Hepatocyte (in vitro differentiated cells): ENCODE results near the gene LAMP2. TPM values are rescaled to one million over a fixed set of nuclear protein-coding genes. Genes with fewer than 3 reads are reported as not detected.
"Not testable (repeated sequence)": the region's sequence is repeated elsewhere in the genome, so short reads cannot be mapped to it uniquely, and the experiment has no call there.

Source experiments
- DNase-seq: peaks from one replicate; pipeline ENCODE4 v3.0.0-alpha.2; 2016; ENCODE audit warnings: low spot score
- H2AFZ ChIP-seq: fragments of 200-600 bp; sonication (generic); 2 replicates; pipeline ENCODE4 v1.6.0; 2016; ENCODE audit warnings: antibody characterized with exemption, mild to moderate bottlenecking
- H3K27ac ChIP-seq: fragments of 200-600 bp; sonication (generic); 2 replicates; pipeline ENCODE4 v1.5.1; 2016; ENCODE audit warnings: mild to moderate bottlenecking
- H3K27me3 ChIP-seq: fragments of 200-600 bp; sonication (generic); 2 replicates; pipeline ENCODE4 v1.6.1; 2016
- H3K36me3 ChIP-seq: fragments of 200-600 bp; sonication (generic); replicated peaks from 2 replicates; pipeline ENCODE4 v1.5.1; 2016; ENCODE audit warnings: low read depth; ENCODE audit not compliant: insufficient read depth
- H3K4me1 ChIP-seq: fragments of 200-600 bp; sonication (generic); 2 replicates; pipeline ENCODE4 v1.5.1; 2016; ENCODE audit warnings: mild to moderate bottlenecking, moderate library complexity; ENCODE audit not compliant: insufficient read depth
- H3K4me2 ChIP-seq: fragments of 200-600 bp; sonication (generic); 2 replicates; pipeline ENCODE4 v1.6.0; 2016
- H3K4me3 ChIP-seq: fragments of 200-600 bp; sonication (generic); 2 replicates; pipeline ENCODE4 v1.5.1; 2016; ENCODE audit warnings: mild to moderate bottlenecking
- H3K79me2 ChIP-seq: fragments of 200-600 bp; sonication (generic); 2 replicates; pipeline ENCODE4 v1.6.0; 2017; ENCODE audit warnings: mild to moderate bottlenecking
- H3K9me2 ChIP-seq: fragments of 200-600 bp; sonication (generic); replicated peaks from 2 replicates; pipeline ENCODE4 v1.6.0; 2017; ENCODE audit warnings: mild to moderate bottlenecking; ENCODE audit not compliant: insufficient read depth
- H3K9me3 ChIP-seq: fragments of 200-600 bp; sonication (generic); 2 replicates; pipeline ENCODE4 v1.5.1; 2016; ENCODE audit warnings: low read depth, mild to moderate bottlenecking
- H4K20me1 ChIP-seq: fragments of 200-600 bp; sonication (generic); 2 replicates; pipeline ENCODE4 v1.6.0; 2016; ENCODE audit warnings: mild to moderate bottlenecking; ENCODE audit not compliant: insufficient read depth, poor library complexity, severe bottlenecking
- CTCF ChIP-seq: fragments of 200-600 bp; sonication (generic); IDR thresholded peaks from 2 replicates; pipeline ENCODE4 v1.5.1; 2016; ENCODE audit warnings: antibody characterized with exemption, mild to moderate bottlenecking; ENCODE audit not compliant: poor library complexity
- EZH2 ChIP-seq: fragments of 200-600 bp; sonication (generic); IDR thresholded peaks from 2 replicates; pipeline ENCODE4 v1.6.1; 2016; ENCODE audit warnings: antibody characterized with exemption, mild to moderate bottlenecking, borderline replicate concordance
- EZH2phosphoT487 ChIP-seq: fragments of 200-600 bp; sonication (generic); IDR thresholded peaks from one replicate; pipeline ENCODE4 v1.6.1; 2018; ENCODE audit warnings: antibody characterized with exemption, mild to moderate bottlenecking, low read depth, moderate library complexity; ENCODE audit not compliant: unreplicated experiment, severe bottlenecking
- WGBS: methylation state at CpG from one replicate; pipeline ENCODE4 v1.1.6; 2016; ENCODE audit warnings: low lambda C conversion rate; ENCODE audit errors: missing lambda C conversion rate; 5-methylcytosine and 5-hydroxymethylcytosine counted together
- polyA plus RNA-seq: library from polyadenylated mRNA; unstranded; fragments of >200 nt; fragmentation: Nextera tagmentation; extraction: Ambion mirVana; gene quantifications from 2 replicates; pipeline ENCODE4 v1.2.1, GENCODE V29; 2016
- total RNA-seq: library from RNA; depleted of rRNA; stranded (reverse); fragments of >200 nt; gene quantifications from 2 replicates; pipeline ENCODE4 v1.2.3, GENCODE V29; 2014

Gene LAMP2
- total and polyA plus RNA-seq, 2 experiments from 2014 or later: 175 to 228 TPM

GRCh38 chrX:120477453-120477852 is 8.4 kb upstream of the LAMP2 start:
- Histone ChIP-seq H3K27ac (no peak overlapping the region), H3K9me3 (no peaks in the 10 kb centered on the region)
- 78% methylated on average over 3 of the region's 3 CpGs for WGBS

GRCh38 chrX:120476714-120477113 is 7.6 kb upstream of the LAMP2 start:
- Histone ChIP-seq H3K36me3 (no peaks in the 10 kb centered on the region), H3K27me3 (no peaks in the 10 kb centered on the region), H3K4me2 (no peak overlapping the region), H3K9me2 (no peaks in the 10 kb centered on the region), H3K4me1 (no peaks in the 10 kb centered on the region), H3K27ac (no peak overlapping the region), H2AFZ (no peak overlapping the region), H4K20me1 (no peaks in the 10 kb centered on the region), H3K79me2 (no peaks in the 10 kb centered on the region), H3K9me3 (no peaks in the 10 kb centered on the region), H3K4me3 (no peak overlapping the region)
- WGBS: 92% methylated on average over 2 of the region's 2 CpGs
- DNase-seq: no peak
- TF ChIP-seq EZH2 (no peak), CTCF (no peak), EZH2phosphoT487 (no peak)

More at GRCh38 chrX:120477453-120477852, 8.4 kb upstream of the LAMP2 start:
- no peaks in the 10 kb centered on the region for H4K20me1 ChIP-seq
- H3K4me3 ChIP-seq: no peak overlapping the region
- H2AFZ ChIP-seq: no peak overlapping the region
- no peaks in the 10 kb centered on the region for H3K4me1 ChIP-seq
- no peaks in the 10 kb centered on the region for H3K79me2 ChIP-seq
- H3K9me2 ChIP-seq: no peaks in the 10 kb centered on the region
- H3K36me3 ChIP-seq: no peaks in the 10 kb centered on the region
- no peak overlapping the region for H3K4me2 ChIP-seq
- no peak for DNase-seq
- no peaks in the 10 kb centered on the region for H3K27me3 ChIP-seq
- TF ChIP-seq CTCF (no peak), EZH2phosphoT487 (no peak), EZH2 (no peak)

DNA sequence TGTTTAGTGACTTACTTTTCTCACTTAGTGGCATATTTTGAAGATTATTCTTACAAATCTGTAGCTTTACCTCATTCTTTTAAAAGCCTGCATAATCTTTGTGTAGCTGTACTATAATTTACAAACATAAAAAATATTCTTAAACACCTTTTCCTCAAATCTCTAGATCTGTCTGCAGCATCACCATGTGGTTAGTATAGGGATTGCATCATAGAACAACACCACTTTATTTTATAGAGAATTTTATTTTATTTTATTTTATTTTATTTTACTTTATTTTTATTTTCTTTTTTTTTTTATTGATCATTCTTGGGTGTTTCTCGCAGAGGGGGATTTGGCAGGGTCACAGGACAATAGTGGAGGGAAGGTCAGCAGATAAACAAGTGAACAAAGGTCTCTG is 6.4 kb upstream of the LAMP2 start:
- peak; percentile 58 for TF ChIP-seq CTCF

DNA sequence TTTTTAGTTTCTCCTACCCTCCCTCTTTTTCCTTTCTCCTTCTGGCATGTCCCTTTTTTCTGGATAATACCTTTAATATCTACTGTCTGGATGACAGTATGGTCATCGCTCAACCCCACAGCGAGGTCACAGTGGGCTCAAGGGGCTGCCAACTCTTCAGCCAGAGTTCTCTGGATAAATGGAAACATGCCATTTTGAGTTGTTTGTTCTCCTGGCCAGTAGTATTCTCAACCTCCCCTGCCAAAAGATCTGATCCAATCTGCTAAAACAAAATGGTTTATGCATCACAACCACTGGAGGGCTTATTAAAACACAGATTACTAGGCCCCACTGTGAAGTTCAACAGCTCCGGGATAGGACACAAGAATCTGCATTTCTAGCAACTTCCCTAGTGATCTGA is 5.0 kb upstream of the LAMP2 start:
- no peaks in the 10 kb centered on the region for H3K79me2 ChIP-seq
- H3K4me3 ChIP-seq: no peak overlapping the region
- no peak overlapping the region for H2AFZ ChIP-seq
- H3K9me3 ChIP-seq: no peaks in the 10 kb centered on the region
- H3K36me3 ChIP-seq: no peaks in the 10 kb centered on the region
- H3K4me1 ChIP-seq: no peaks in the 10 kb centered on the region
- no peaks in the 10 kb centered on the region for H3K27me3 ChIP-seq
- H3K4me2 ChIP-seq: no peak overlapping the region
- DNase-seq: no peak
- no peaks in the 10 kb centered on the region for H4K20me1 ChIP-seq
- H3K9me2 ChIP-seq: no peaks in the 10 kb centered on the region
- 72% methylated on average over 3 of the region's 3 CpGs for WGBS
- no peak overlapping the region for H3K27ac ChIP-seq
- no peak for TF ChIP-seq EZH2

More for the DNA sequence above, 6.4 kb upstream of the LAMP2 start:
- H3K9me2 ChIP-seq, H3K27ac ChIP-seq, H3K27me3 ChIP-seq, H3K4me2 ChIP-seq, H3K79me2 ChIP-seq, H3K4me3 ChIP-seq, H4K20me1 ChIP-seq, H3K36me3 ChIP-seq, H3K4me1 ChIP-seq, H3K9me3 ChIP-seq, H2AFZ ChIP-seq: not testable (repeated sequence)
- WGBS: 29% methylated on average over 1 of the region's 1 CpG
- peak; percentile 10 for DNase-seq

DNA sequence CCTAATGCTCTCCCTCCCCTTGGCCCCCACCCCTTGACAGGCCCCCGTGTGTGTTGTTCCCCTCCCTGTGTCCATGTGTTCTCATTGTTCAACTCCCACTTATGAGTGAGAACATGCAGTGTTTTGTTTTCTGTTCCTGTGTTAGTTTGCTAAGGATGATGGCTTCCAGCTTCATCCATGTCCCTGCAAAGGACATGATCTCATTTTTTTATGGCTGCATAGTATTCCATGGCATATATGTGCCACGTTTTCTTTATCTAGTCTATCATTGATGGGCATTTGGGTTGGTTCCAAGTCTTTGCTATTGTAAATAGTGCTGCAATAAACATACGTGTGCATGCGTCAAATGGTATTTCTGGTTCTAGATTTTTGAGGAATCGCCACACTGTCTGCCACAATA is 561 bp upstream of the LAMP2 start:
- not testable (repeated sequence) for H3K27ac ChIP-seq, H3K4me3 ChIP-seq, H3K9me2 ChIP-seq, H4K20me1 ChIP-seq, H3K9me3 ChIP-seq, DNase-seq, H3K36me3 ChIP-seq, H2AFZ ChIP-seq, H3K27me3 ChIP-seq, H3K4me1 ChIP-seq
- 60% methylated on average over 5 of the region's 5 CpGs for WGBS
- Histone ChIP-seq H3K4me2 (peak overlapping the region; percentile 58), H3K79me2 (peaks cover 38% of the 10 kb centered on the region)
